Activated B cell treated with CpG ODN at 0.5 μM for 24 hours (primary cell): Measurements from ENCODE around the gene TLX3. TPM values are rescaled to one million over a fixed set of nuclear protein-coding genes. Genes with fewer than 3 reads are reported as not detected.

Source experiments
- ATAC-seq: fragments of 200-7000 bp; cut with Tn5 transposase; one replicate; pipeline ENCODE4 v1.10.0; 2021; ENCODE audit warnings: low read depth, mild to moderate bottlenecking, moderate library complexity
- CTCF ChIA-PET: fragments of 350-600 bp; sonication (Branson Sonifier 250); formaldehyde crosslinking; loops from one replicate; lab custom pipeline; 2021; ENCODE audit warnings: antibody characterized with exemption; lab: Charles Lee
- POLR2A ChIA-PET: fragments of 350-600 bp; sonication (Branson Sonifier 250); formaldehyde crosslinking; loops from one replicate; lab custom pipeline; 2021; ENCODE audit warnings: antibody characterized with exemption; lab: Charles Lee
- DNase-seq: peaks from one replicate; pipeline ENCODE4 v3.0.0; 2022
- H3K27ac Mint-ChIP-seq: one replicate; pipeline ENCODE4 v1.8.0; 2020; ENCODE audit warnings: mixed read lengths
- H3K27me3 Mint-ChIP-seq: one replicate; pipeline ENCODE4 v1.8.0; 2021; ENCODE audit warnings: mixed read lengths
- H3K36me3 Mint-ChIP-seq: one replicate; pipeline ENCODE4 v1.8.0; 2021; ENCODE audit warnings: low read depth, mixed read lengths
- H3K4me1 Mint-ChIP-seq: one replicate; pipeline ENCODE4 v1.8.0; 2021; ENCODE audit warnings: mixed read lengths
- H3K4me3 Mint-ChIP-seq: one replicate; pipeline ENCODE4 v1.8.0; 2020; ENCODE audit warnings: mild to moderate bottlenecking, mixed read lengths
- H3K9me3 Mint-ChIP-seq: one replicate; pipeline ENCODE4 v1.8.0; 2020; ENCODE audit warnings: mixed read lengths
- intact Hi-C: fragments of 100-400 bp; cut with micrococcal nuclease; formaldehyde crosslinking; loops from one replicate; pipeline ENCODE4 v1.15.1; 2024
- total RNA-seq: library from RNA; stranded (reverse); gene quantifications from 2 replicates; pipeline ENCODE4 v1.2.3, GENCODE V29; 2022
- TF ChIP-seq, protein P1 (sequence below): fragments of 200-600 bp; IDR thresholded peaks from one replicate; pipeline ENCODE4 v1.8.0; 2022; ENCODE audit warnings: antibody characterized with exemption, mild to moderate bottlenecking

TLX3 gene
- total RNA-seq, 1 donor from 2014 or later, result not detected

GRCh38 chr5:171268700-171269620 lies 40.1 kb upstream of the TLX3 start:
- Mint-ChIP-seq H3K4me1 (no peaks in the 10 kb centered on the region), H3K27ac (no peak overlapping the region), H3K27me3 (peaks cover 14% of the 10 kb centered on the region), H3K9me3 (peaks cover 3% of the 10 kb centered on the region), H3K4me3 (no peak overlapping the region), H3K36me3 (no peaks in the 10 kb centered on the region)
- no peak for ATAC-seq
- DNase-seq, result no peak
- TF ChIP-seq, protein P1, sequence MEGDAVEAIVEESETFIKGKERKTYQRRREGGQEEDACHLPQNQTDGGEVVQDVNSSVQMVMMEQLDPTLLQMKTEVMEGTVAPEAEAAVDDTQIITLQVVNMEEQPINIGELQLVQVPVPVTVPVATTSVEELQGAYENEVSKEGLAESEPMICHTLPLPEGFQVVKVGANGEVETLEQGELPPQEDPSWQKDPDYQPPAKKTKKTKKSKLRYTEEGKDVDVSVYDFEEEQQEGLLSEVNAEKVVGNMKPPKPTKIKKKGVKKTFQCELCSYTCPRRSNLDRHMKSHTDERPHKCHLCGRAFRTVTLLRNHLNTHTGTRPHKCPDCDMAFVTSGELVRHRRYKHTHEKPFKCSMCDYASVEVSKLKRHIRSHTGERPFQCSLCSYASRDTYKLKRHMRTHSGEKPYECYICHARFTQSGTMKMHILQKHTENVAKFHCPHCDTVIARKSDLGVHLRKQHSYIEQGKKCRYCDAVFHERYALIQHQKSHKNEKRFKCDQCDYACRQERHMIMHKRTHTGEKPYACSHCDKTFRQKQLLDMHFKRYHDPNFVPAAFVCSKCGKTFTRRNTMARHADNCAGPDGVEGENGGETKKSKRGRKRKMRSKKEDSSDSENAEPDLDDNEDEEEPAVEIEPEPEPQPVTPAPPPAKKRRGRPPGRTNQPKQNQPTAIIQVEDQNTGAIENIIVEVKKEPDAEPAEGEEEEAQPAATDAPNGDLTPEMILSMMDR, result no peak
- POLR2A ChIA-PET, result no interaction called here
- intact Hi-C loops, result no loop called here
- CTCF ChIA-PET, result no interaction called here

DNA sequence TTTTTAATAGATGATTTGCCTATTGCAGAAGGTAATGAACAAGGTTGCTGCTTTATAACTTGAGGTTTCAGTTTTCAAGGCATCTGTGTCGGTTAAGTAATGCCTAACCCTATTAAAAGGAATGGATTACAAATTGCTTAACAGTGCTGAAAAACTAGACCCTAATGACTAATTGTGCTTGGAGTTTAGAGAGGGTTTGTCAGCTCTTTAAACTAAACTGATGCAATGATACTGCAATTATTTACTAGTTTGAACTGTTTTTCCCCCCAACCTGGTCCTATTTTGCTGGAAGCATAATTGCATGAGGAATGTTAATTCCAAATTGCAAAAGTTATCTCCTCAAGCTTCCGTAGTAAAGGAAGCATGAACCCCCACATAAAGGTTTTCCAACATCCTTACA lies 39.3 kb upstream of the TLX3 start:
- H3K4me1 Mint-ChIP-seq, result no peaks in the 10 kb centered on the region
- no peak overlapping the region for H3K27ac Mint-ChIP-seq
- H3K27me3 Mint-ChIP-seq, result peaks cover 14% of the 10 kb centered on the region
- CTCF ChIA-PET, result no interaction called here
- no peak overlapping the region for H3K4me3 Mint-ChIP-seq
- intact Hi-C loops, result no loop called here
- POLR2A ChIA-PET, result no interaction called here
- TF ChIP-seq, protein P1, result no peak
- ATAC-seq, result no peak
- DNase-seq, result no peak
- peaks cover 3% of the 10 kb centered on the region for H3K9me3 Mint-ChIP-seq
- no peaks in the 10 kb centered on the region for H3K36me3 Mint-ChIP-seq

DNA sequence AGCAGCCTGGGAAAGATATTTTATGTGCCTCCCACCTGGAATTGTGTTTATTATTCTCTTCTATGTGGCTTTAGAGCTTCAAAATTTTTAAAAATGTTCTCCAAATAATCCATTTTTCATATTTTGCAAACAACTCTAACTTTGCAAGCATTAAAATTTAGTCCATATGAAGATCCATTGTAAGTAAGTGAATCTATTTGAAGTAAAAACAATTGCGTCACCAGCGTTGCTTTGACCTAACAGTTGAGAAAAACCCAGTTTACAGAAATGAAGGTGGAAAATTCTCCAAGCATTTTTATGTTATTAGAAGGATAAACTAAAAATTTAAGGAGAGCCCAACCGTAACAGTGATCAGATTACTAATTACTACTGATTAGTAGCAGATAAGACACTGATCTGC lies 38.9 kb upstream of the TLX3 start:
- CTCF ChIA-PET, result no interaction called here
- TF ChIP-seq, protein P1, result no peak
- no peak overlapping the region for H3K27ac Mint-ChIP-seq
- POLR2A ChIA-PET, result no interaction called here
- no peak overlapping the region for H3K4me3 Mint-ChIP-seq
- peaks cover 14% of the 10 kb centered on the region for H3K27me3 Mint-ChIP-seq
- H3K4me1 Mint-ChIP-seq, result no peaks in the 10 kb centered on the region
- ATAC-seq, result no peak
- no peak for DNase-seq
- peaks cover 3% of the 10 kb centered on the region for H3K9me3 Mint-ChIP-seq
- no peaks in the 10 kb centered on the region for H3K36me3 Mint-ChIP-seq
- intact Hi-C loops, result no loop called here

GRCh38 chr5:171271798-171272197 lies 37.2 kb upstream of the TLX3 start:
- H3K4me1 Mint-ChIP-seq, result no peaks in the 10 kb centered on the region
- peaks cover 14% of the 10 kb centered on the region for H3K27me3 Mint-ChIP-seq
- DNase-seq, result no peak
- H3K4me3 Mint-ChIP-seq, result no peak overlapping the region
- TF ChIP-seq, protein P1, result no peak
- intact Hi-C loops, result loop anchor here (2.0 kb wide), 1 partner anchor 635 kb away; no protein-coding TSS in a partner anchor
- ChIA-PET POLR2A (no interaction called here), CTCF (no interaction called here)
- H3K9me3 Mint-ChIP-seq, result peaks cover 3% of the 10 kb centered on the region
- H3K36me3 Mint-ChIP-seq, result no peaks in the 10 kb centered on the region
- ATAC-seq, result no peak
- H3K27ac Mint-ChIP-seq, result no peak overlapping the region
